H54 (cell line): ENCODE measurements around the gene DLX5.

ENCODE experiments used
- DNase-seq: peaks from one replicate; pipeline ENCODE4 v3.0.0; 2011; ENCODE audit warnings: low spot score, mixed read lengths; ENCODE audit not compliant: insufficient read length
- FAIRE-seq: peaks from 3 replicates; lab custom pipeline; 2011; peaks lifted over from hg19 to GRCh38; lab: Jason Lieb, UNC
- POLR2A ChIP-seq: IDR thresholded peaks from 2 replicates; pipeline ENCODE4 v1.6.1; 2011; ENCODE audit warnings: low read depth, mild to moderate bottlenecking, low read length

The DLX5 gene

GRCh38 chr7:97014145-97014750 lies 10.4 kb downstream of the DLX5 start:
- no peak for FAIRE-seq

GRCh38 chr7:97013845-97014134 lies 10.8 kb downstream of the DLX5 start:
- no peak for TF ChIP-seq POLR2A
- DNase-seq (no peak), FAIRE-seq (no peak)

More at GRCh38 chr7:97014145-97014750, 10.4 kb downstream of the DLX5 start:
- DNase-seq, result no peak
- no peak for TF ChIP-seq POLR2A

GRCh38 chr7:97013134-97013844 lies 11.3 kb downstream of the DLX5 start:
- DNase-seq, result no peak
- TF ChIP-seq POLR2A, result no peak
- no peak for FAIRE-seq

GRCh38 chr7:97012365-97013133 lies 12.1 kb downstream of the DLX5 start:
- no peak for DNase-seq
- no peak for FAIRE-seq
- TF ChIP-seq POLR2A, result no peak

- FAIRE-seq, result no peak
- DNase-seq, result no peak
- TF ChIP-seq POLR2A, result no peak
These were observed 12.9 kb downstream of the DLX5 start for GRCh38 chr7:97011536-97012364.

GRCh38 chr7:97011104-97011503 lies 13.5 kb downstream of the DLX5 start:
- no peak for TF ChIP-seq POLR2A

GRCh38 chr7:97009753-97010732 lies 14.6 kb downstream of the DLX5 start:
- FAIRE-seq (no peak), DNase-seq (no peak)
- no peak for TF ChIP-seq POLR2A

More at GRCh38 chr7:97011104-97011503, 13.5 kb downstream of the DLX5 start:
- FAIRE-seq (no peak), DNase-seq (no peak)

GRCh38 chr7:97008275-97008917 lies 16.2 kb downstream of the DLX5 start:
- no peak for TF ChIP-seq POLR2A
- no peak for FAIRE-seq
- DNase-seq, result no peak

- TF ChIP-seq POLR2A, result no peak
- FAIRE-seq (no peak), DNase-seq (no peak)
These were observed 17.1 kb downstream of the DLX5 start for GRCh38 chr7:97007583-97007861.

GRCh38 chr7:97006816-97007582 lies 17.6 kb downstream of the DLX5 start:
- DNase-seq, result no peak
- no peak for TF ChIP-seq POLR2A
- no peak for FAIRE-seq

GRCh38 chr7:97006055-97006815 lies 18.4 kb downstream of the DLX5 start:
- no peak for FAIRE-seq
- TF ChIP-seq POLR2A, result no peak
- no peak for DNase-seq
